GM21619 (cell line): ENCODE data around the gene RIOK2.
"Not testable (repeated sequence)": the region's sequence is repeated elsewhere in the genome, so short reads cannot be mapped to it uniquely, and the experiment has no call there.

ENCODE experiments used
- ATAC-seq: cut with Tn5 transposase; IDR thresholded peaks from one replicate; pipeline ENCODE4 v1.9.1; 2021; ENCODE audit not compliant: unreplicated experiment

The RIOK2 gene

DNA sequence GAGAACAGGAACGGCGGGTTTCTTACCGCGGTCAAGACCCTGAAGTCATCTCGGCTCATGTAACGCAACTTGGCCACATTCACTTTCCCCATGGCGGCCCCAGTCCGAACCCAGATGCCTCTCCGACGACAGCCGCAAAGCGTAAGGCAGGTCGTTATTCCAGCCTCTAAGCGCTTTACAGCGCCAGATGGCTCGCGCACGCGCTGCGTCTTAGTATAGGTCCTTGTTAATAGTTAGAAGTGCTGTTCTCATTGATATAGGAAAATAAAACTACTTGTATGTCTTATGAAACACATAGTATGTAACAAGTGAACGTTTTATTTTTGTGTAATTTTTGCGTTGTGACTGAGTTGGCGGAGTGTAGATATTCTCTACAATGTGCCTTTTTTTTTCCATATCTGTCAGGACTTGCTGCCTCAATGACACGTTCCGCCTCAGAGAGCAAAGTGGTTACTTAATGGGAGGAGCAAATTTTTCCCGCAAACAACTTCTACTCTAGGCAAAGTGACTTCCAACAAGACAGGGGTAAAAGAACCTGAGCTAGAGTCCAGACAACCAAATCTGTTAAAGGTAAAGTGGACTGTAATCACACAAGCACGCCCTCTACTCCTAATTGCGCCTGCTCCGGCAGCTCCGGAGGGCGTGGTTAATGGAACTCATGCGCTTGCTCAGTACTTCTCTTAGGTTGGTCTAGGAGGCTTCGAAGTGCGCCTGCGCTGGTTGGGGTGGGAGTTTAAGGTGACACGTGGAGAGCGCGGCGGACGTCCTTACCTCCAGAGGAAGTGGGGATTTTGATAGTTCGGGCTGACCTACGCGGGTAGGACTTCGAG lies at the start of gene RIOK2:
Gene RIOK2 (minus strand): TSS at position 148 of the 830 bp plus-strand sequence. CDS start 56 bp downstream, at position 92.
- ATAC-seq = peak; percentile 87

DNA sequence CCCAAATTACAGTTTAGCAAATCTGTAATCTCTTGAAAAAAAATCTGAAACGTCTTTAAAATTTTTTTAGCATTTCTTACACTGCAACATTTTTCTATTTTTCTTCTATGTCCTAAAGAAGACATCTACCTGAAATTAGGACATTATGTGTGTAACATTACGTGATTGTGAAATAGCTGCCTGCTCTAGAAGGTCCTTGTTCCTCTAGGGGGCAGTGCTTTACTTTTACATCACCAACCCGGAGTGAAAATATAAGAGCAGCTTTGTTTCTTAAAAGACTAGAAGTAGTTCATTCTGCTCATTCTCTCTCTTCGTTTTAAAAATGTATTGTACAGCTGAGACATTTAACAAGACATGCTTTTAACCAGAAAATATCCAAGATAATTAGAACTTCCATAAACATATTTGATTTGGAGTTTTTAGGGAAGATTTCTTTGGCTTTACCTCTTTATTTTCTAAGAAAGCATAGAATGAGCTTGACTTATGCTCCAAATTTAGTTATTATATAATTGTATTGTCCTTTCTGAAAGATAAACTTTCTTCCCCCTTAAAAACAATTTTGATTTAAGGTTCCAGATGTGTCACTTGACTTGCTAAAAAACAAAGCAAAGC lies 48.1 kb upstream of the RIOK2 start:
- ATAC-seq = peak; percentile 95

DNA sequence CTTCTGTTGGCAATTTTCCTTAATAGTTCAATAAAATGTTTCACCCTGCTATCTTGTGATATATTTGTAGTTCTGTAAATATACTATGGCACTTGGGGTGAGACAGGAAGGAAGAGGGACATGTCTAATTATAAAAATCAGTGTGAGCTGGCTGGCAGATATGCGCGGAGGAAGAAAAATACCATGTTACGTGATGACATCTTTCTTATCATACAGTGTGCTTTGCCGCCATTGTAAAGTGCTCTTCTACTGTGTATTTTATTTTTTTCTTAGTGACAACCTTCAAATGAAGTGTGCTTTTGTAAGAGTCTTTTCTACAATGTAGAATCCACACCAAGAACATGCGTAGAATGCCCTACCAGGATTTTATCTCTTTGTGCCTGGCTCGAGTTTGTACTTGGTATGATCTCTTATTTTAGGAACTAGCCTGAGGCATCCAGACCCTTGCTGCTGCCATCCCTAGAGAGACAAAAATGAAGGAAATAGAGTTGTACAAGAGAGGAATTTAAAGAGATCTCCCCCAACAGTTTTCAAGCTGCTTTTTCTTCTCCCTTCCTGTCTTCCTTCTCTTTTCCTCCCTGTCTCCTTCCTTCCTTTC lies 46.7 kb upstream of the RIOK2 start:
- no peak for ATAC-seq

DNA sequence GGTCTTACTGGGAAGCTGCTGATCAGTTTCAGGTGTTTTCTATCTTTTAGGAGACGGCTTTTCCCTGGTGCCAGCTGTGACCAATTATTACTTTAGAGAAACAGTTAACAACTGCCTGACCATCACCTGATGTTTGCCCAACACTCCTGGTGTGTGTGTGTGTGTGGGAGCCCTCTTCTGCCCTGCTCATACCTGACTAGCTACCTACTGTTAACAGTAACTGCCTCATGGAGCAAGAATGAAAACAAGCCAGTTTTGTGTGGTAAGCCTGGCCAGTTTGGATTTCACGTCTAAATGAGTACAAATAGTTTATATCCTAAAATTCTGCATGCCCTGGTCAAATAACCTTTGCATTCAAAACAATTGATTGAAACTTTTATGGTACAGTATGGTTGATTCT lies 46.1 kb upstream of the RIOK2 start:
- ATAC-seq = no peak

DNA sequence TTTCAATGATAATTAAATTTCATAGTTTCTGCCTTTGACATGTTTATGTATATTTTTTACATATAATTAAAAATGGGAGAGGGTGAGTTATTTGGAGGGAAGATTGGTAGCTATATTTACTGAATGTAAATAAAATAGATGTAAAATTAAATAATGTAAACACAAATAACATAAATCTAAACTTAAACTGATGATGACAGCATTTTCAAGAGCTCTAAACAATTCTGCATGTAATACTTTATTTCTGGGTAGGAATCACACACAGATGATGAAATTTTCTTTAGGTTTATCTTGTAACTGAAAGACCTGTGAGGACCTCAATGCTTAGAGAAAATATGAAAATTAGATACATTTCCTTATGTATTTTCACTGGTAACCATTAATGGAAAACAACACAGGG lies 42.2 kb upstream of the RIOK2 start:
- ATAC-seq = no peak

DNA sequence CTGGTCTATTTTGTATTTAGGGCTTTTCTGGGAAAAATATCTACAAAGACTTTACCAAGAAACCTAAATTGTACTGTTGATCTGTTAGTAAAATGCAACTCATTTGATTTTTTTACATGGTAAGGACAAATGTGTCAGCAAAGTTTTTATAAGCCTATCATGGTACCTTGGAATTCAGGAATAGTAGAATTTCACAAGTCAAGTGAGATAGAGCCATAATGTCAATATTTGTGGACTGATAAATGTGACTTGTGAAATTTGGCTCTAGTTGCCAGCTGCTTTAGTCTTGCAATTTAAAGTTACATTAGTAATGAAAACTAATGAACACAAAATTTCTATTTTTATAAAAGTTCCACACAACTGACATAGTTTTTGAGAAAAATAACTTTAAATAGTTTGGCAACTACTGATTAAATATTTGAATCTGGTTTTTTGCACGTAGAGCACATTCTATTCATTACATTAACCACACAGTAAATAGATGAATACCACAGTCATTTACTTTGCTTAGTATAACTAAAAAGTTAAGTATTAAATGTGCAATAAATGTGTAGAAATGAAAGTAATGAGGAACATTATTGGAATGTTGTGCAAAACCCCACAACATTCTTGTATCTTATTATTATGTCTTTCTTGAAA lies 41.2 kb upstream of the RIOK2 start:
- no peak for ATAC-seq

DNA sequence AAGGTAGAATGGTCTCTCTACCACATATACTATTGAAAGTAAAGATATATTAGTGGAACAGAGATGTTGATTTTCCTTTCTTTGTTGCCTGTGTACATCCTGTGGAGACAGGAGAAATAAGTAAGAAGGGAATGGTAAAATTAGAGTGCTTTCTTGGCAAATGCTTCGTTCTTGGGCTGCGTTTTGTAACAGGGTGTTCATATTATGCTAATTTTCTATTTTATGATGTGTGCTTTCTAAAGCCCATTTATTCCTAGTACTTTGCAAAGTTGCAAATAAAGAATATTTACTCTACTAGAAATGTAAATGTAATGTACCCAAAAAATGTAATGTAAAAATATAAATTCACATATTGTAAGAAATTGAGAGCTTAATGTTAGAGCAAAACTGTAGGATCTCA lies 40.5 kb upstream of the RIOK2 start:
- ATAC-seq = no peak

DNA sequence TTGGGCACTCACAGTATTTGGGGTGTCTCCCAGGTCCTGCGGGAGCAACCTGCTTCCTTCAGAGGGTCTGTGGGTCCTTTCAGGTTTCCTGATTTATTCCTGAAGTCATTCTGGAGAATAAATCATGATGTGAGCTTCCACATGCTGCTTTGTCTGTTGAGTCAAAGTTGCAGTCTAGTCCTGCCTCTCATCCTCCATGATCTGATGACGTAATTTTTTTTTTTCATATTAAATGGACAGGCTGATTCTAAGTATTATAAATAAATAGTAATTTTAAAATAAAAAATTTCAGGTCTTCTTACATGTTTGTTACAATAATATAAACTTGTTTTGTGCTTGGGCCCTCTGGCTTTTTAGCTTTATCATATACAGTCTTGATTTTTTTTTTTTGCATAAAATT lies 26.3 kb upstream of the RIOK2 start:
- ATAC-seq = no peak

DNA sequence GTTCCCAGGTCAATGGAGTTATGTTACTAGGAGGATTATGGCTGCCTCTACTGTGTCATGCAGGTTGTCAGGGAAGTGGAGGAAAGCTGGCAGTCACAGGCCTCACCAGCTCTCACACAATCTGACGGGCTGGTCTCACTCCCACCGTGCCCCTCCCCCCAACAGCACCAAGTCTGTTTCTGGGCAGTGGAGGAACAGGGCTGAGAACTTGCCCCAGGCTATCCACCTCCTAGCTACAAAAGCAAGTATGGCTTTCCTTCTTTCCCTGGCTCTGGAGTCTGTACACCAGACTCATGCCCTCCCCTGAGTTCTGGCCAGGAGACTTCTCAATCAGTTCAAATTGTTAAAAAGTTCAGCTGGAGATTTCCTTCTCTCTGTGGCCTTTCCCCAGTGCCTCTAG lies 25.7 kb upstream of the RIOK2 start:
- no peak for ATAC-seq

DNA sequence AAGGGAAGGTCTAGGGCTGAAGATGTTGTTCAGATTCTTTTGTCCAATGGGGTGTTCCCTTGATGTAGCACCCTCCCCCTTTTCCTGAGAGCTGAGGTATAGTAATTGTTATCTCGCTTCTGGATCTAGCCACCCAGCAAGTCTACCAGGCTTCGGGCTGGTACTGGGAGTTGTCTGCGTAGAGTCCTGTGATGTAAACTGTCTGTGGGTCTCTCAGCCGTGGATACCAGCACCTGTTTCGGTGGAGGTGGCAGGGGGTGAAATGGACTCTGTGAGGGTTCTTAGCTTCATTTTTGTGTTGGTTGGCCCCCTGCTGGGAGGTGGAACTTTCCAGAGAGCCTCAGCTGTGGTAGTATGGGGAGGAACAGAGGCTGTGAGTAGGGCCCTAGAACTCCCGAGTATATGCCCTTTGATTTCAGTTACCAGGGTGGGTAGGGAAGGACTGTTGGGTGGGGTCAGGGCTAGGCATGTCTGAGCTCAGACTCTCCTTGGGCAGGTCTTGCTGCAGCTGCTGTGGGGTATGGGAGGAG lies 25.2 kb upstream of the RIOK2 start:
- no peak for ATAC-seq

DNA sequence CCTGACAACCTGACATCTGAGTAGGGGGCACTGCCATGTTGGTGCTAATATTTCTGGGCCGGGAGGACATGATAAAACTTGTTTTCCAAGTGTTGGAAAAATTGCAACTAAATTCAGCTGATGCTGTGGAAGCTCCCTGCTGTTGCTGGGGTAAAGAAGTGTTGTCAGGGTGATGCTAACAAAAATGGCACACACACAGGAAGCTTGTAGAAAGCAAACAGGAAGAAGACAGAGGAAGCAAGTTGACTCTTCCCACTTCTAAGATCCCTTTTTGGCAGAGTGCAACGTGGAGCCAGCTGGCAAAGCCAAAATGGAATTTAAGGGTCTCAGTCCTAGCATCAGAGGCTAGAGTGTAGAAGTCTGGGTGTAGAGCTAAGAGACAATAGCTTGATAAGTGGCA lies 11.3 kb upstream of the RIOK2 start:
- no peak for ATAC-seq

DNA sequence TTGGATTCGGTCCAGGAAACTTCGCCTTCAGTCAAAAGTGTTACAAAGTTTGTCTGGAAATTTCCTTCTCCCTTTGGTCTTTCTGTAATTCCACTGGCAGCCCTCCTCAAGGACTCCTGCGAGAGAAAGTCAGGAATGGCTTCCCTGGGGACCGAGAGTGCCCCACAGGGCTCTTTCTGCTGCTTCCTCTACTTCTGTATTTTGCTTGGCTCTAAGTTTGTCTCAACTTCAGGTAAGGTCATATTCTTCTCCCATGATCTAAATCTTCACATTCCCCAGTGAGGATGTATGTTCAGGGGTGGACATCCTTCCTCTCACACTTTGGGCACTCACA lies 10.3 kb upstream of the RIOK2 start:
- no peak for ATAC-seq

DNA sequence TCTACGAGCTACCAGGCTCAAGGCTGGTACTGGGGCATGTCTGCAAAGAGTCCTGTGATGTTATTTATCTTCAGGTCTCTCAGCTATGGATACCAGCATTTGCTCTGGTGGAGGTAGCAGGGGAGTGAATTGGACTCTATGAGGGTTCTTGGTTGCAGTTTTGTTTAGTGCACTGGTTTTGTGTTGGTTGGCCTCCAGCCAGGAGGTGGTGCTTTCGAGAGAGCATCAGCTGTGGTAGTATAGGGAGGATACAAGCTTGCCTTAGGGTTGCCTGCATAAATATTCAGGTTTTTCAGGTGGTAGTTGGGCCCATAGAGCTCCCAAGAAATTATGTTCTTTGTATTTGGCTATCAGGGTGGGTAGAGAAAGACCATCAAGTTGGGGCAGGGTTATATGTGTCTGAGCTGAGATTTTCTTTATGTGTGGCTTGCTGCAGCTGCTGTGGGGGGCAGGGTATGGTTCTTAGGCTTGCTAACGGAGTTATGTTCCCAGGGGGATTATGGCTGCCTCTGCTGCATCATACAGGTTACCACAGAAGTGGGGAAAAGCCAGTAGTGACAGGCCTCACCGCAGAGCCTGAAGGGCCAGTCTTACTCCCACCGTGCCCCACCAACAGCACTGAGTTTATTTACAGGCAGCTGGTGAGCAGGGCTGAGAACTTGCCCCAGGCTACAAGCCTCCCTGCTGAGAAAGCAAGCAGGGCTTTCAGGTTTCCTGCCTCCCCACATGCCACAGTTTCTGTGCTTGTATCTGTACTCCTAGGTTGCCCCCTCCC lies 9.7 kb upstream of the RIOK2 start:
- ATAC-seq = peak; percentile 85

DNA sequence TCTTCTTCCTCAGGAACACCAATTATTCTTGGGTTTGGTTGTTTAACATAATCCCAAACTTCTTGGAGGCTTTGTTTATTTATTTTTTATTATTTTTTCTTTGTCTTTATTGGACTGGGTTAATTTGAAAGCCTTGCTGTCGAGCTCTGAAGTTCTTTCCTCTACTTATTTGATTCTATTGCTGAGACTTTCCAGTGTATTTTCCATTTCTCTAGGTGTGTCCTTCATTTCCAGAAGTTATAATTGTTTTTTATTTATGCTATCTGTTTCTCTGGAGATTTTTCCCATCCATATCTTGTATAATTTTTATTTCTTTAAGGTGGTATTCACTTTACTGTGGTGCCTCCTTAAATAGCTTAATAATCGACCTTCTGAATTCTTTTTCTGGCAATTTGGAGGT lies 8.8 kb upstream of the RIOK2 start:
- ATAC-seq = no peak

DNA sequence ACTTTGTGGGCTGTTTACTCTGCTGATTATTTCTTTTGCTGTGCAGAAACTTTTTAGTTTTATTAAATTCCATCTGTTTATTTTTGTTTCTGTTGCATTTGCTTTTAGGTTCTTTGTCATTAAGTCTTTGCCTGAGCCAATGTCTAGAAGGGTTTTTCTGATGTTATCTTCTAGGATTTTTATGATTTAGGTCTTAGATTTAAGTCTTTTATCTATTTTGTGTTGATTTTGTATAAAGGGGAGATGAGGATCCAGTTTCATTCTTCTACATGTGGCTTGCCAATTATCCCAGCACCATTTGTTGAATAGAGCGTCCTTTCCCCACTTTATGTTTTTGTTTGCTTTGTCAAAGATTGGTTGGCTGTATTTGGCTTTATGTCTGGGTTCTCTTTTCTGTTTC lies 6.5 kb upstream of the RIOK2 start:
- ATAC-seq = not testable (repeated sequence)

DNA sequence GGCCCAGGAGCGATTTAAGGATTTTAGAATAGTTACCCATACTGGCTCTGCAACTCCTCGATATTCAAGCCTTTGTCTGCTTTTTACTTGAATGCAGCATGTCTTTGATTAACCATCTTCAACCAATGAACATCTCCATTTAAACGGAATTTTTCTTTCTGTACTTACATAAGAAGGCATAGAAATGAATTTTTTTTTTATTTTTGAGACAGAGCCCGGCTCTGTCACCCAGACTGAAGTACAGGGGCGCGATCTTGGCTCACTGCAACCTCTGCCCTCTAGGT lies 825 bp upstream of the RIOK2 start:
- ATAC-seq = no peak

DNA sequence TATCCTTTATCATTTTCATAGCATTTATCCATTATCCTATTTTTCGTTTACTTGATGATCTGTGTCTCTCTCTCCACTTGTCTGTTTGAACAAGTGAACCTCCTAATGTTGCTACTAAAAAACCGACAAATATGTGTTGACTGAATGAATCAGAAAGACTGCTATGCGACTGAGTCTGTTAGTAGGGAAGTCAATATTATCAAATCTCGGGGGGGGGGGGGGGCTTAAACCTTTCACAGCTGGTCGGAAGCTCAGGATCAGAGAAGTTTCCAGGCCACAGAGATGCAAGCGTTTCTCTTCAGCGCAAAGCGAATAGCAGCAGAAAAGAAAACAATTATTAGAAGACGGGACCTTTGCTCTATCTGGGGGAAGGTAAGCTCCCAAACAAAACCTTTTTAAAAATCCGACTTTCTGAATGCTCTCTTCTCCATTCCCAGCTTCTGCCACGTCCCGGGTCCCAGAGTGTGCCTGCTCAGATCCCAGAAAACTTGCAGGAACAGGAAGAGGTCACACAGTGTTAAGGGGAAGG lies 412 bp downstream of the RIOK2 start:
- ATAC-seq = no peak

DNA sequence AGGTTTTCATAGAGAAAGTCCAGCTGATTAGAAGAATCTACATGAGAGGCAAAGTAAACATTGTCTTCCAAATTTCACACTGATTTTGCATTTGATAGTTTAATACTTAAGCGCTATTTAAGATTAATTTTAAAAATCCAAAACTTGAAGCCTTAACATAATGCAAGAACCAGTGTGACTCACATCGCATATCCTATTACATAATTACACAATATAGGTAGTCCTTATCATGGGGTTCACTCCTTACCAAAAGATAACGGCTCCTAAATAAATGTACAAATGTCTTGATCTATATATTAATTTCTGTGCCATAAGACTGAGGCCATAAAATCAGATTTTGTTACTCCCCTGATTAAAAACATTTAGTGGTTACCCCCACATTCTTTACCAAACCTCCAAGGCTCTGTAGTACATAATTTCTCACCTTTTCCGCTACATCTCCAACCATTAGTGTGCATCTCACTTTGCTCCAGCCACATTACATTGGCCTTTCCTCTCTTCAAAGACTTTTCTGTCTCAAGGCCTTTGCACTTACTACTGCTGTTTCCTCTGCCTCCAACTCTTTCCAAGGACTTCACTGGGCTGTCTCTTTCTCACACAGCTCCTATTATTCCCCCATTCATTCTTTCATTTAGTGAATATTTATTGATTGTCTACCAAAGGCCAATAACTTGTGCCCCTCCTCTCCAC lies 1.0 kb downstream of the RIOK2 start:
- ATAC-seq = no peak

DNA sequence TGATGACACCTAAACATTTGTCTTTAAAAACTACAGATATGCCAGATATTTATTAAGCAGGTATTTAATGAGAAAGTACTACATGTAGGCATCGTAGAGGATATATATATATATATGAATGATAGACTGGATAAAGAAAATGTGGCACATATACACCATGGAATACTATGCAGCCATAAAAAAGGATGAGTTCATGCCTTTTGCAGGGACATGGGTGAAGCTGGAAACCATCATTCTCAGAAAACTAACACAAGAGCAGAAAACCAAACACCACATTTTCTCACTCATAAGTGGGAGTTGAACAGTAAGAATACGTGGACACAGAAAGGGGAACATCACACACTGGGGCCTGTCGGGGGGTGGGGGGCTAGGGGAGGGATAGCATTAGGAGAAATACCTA lies 3.6 kb downstream of the RIOK2 start:
- ATAC-seq = not testable (repeated sequence)

DNA sequence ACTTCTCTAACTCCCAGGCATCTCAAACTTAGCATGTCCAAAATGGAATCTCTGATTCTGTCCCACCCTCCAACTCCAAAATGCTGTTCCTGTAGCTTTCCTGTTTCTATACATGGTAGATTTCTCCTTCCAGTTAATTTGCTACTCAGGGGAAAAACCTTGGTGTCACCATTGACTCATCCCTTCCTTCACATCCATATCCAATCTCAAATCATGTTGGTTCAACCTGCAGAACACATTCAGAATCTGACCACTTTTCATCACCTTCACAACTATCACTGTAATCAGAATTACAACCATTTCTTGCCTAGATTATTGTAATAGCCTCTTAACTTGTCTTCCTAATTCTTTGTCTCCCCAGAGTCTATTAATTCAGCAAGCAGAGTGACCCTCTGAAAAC lies 10.8 kb downstream of the RIOK2 start:
- no peak for ATAC-seq
